Parathyroid adenoma (tissue), 2 donors: Measurements from ENCODE around the gene LY9.

Experiments
- H2AFZ ChIP-seq: fragments of 300-600 bp; sonication (generic); one replicate; pipeline ENCODE4 v1.7.0; 2017; ENCODE audit warnings: antibody characterized with exemption, mild to moderate bottlenecking
- H3K27ac ChIP-seq: fragments of 300-600 bp; sonication (generic); one replicate; pipeline ENCODE4 v1.7.0; 2017
- H3K27me3 ChIP-seq: fragments of 300-600 bp; sonication (generic); one replicate; pipeline ENCODE4 v1.7.0; 2017; ENCODE audit warnings: low read length; ENCODE audit not compliant: control insufficient read depth, insufficient read depth
- H3K36me3 ChIP-seq: fragments of 300-600 bp; sonication (generic); one replicate; pipeline ENCODE4 v1.7.0; 2017; ENCODE audit warnings: low read length; ENCODE audit not compliant: control insufficient read depth, insufficient read depth
- H3K4me1 ChIP-seq: fragments of 300-600 bp; sonication (generic); one replicate; pipeline ENCODE4 v1.7.0; 2017; ENCODE audit warnings: control low read depth
- H3K4me2 ChIP-seq: fragments of 300-600 bp; sonication (generic); one replicate; pipeline ENCODE4 v1.7.0; 2017; ENCODE audit warnings: low read length
- H3K4me3 ChIP-seq: fragments of 300-600 bp; sonication (generic); one replicate; pipeline ENCODE4 v1.7.0; 2017; ENCODE audit warnings: low read depth, low read length
- H3K79me2 ChIP-seq: fragments of 300-600 bp; sonication (generic); one replicate; pipeline ENCODE4 v1.7.0; 2017; ENCODE audit warnings: control low read depth
- H3K9ac ChIP-seq: fragments of 300-600 bp; sonication (generic); one replicate; pipeline ENCODE4 v1.7.0; 2017; ENCODE audit warnings: mild to moderate bottlenecking
- H3K9me3 ChIP-seq: fragments of 300-600 bp; sonication (generic); one replicate; pipeline ENCODE4 v1.7.0; 2017; ENCODE audit warnings: low read length; ENCODE audit not compliant: control insufficient read depth
- TF ChIP-seq, protein P1 (sequence below): fragments of 300-600 bp; sonication (generic); IDR thresholded peaks from one replicate; pipeline ENCODE4 v1.7.0; 2017; ENCODE audit warnings: antibody characterized with exemption, mild to moderate bottlenecking
- donor health status: primary hyperparathyroidism.

Gene LY9, protein sequence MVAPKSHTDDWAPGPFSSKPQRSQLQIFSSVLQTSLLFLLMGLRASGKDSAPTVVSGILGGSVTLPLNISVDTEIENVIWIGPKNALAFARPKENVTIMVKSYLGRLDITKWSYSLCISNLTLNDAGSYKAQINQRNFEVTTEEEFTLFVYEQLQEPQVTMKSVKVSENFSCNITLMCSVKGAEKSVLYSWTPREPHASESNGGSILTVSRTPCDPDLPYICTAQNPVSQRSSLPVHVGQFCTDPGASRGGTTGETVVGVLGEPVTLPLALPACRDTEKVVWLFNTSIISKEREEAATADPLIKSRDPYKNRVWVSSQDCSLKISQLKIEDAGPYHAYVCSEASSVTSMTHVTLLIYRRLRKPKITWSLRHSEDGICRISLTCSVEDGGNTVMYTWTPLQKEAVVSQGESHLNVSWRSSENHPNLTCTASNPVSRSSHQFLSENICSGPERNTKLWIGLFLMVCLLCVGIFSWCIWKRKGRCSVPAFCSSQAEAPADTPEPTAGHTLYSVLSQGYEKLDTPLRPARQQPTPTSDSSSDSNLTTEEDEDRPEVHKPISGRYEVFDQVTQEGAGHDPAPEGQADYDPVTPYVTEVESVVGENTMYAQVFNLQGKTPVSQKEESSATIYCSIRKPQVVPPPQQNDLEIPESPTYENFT

GRCh38 chr1:160795951-160796383 is at the start of gene LY9:
LY9 (plus strand) TSS chr1:160796174; CDS start chr1:160796188, 14 bp downstream.
- Histone ChIP-seq H3K4me2 (no peak within 1 kb of the TSS), H3K9me3 (no peaks in the 10 kb centered on the region), H3K4me3 (no peak within 1 kb of the TSS), H3K79me2 (no peaks in the 10 kb centered on the region), H3K27ac (no peak within 1 kb of the TSS), H2AFZ (no peak within 1 kb of the TSS), H3K9ac (no peak within 1 kb of the TSS), H3K4me1 (no peaks in the 10 kb centered on the region), H3K27me3 (no peaks in the 10 kb centered on the region), H3K36me3 (no peaks in the 10 kb centered on the region)
- TF ChIP-seq, protein P1, sequence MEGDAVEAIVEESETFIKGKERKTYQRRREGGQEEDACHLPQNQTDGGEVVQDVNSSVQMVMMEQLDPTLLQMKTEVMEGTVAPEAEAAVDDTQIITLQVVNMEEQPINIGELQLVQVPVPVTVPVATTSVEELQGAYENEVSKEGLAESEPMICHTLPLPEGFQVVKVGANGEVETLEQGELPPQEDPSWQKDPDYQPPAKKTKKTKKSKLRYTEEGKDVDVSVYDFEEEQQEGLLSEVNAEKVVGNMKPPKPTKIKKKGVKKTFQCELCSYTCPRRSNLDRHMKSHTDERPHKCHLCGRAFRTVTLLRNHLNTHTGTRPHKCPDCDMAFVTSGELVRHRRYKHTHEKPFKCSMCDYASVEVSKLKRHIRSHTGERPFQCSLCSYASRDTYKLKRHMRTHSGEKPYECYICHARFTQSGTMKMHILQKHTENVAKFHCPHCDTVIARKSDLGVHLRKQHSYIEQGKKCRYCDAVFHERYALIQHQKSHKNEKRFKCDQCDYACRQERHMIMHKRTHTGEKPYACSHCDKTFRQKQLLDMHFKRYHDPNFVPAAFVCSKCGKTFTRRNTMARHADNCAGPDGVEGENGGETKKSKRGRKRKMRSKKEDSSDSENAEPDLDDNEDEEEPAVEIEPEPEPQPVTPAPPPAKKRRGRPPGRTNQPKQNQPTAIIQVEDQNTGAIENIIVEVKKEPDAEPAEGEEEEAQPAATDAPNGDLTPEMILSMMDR, result no peak

GRCh38 chr1:160746836-160747500 is 49.0 kb upstream of the LY9 start:
- Histone ChIP-seq H3K27ac (no peak overlapping the region), H3K4me2 (no peak overlapping the region), H3K4me3 (no peak overlapping the region), H3K9me3 (no peaks in the 10 kb centered on the region), H3K36me3 (no peaks in the 10 kb centered on the region), H3K27me3 (no peaks in the 10 kb centered on the region), H3K4me1 (no peaks in the 10 kb centered on the region), H3K9ac (no peak overlapping the region), H3K79me2 (no peaks in the 10 kb centered on the region), H2AFZ (no peak overlapping the region)
- TF ChIP-seq, protein P1, result no peak

- Histone ChIP-seq H3K9ac (no peak overlapping the region), H3K9me3 (no peaks in the 10 kb centered on the region), H3K27me3 (no peaks in the 10 kb centered on the region), H2AFZ (no peak overlapping the region), H3K36me3 (no peaks in the 10 kb centered on the region), H3K79me2 (no peaks in the 10 kb centered on the region), H3K27ac (no peak overlapping the region), H3K4me3 (no peak overlapping the region), H3K4me2 (no peak overlapping the region), H3K4me1 (no peaks in the 10 kb centered on the region)
- TF ChIP-seq, protein P1, result no peak
These were observed 48.3 kb upstream of the LY9 start for GRCh38 chr1:160747717-160748116.

DNA sequence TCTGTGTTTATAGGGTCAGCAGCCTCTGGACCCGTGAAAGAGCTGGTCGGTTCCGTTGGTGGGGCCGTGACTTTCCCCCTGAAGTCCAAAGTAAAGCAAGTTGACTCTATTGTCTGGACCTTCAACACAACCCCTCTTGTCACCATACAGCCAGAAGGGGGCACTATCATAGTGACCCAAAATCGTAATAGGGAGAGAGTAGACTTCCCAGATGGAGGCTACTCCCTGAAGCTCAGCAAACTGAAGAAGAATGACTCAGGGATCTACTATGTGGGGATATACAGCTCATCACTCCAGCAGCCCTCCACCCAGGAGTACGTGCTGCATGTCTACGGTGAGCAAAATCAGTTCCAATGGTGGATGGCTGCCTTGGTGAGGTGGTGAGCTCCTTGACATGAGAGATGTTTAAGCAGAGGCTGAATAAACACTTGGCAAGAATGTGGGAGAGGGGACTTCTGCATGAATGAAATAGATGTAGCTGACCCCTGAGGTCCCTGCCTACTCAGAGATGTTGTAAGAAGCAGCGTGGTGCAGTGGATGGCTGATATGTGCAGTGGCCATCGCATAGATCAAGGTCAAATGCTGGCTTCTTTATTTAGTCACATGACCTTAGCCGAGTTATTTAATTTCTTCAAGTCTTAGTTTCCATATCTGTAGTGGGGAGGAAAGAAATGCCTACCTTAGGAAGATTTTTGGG is 47.6 kb upstream of the LY9 start:
- H3K4me3 ChIP-seq, result no peak overlapping the region
- no peaks in the 10 kb centered on the region for H3K4me1 ChIP-seq
- TF ChIP-seq, protein P1, result no peak

More for the DNA sequence above, 47.6 kb upstream of the LY9 start:
- H3K9ac ChIP-seq, result no peak overlapping the region
- H3K79me2 ChIP-seq, result no peaks in the 10 kb centered on the region
- H3K4me2 ChIP-seq, result no peak overlapping the region
- no peak overlapping the region for H3K27ac ChIP-seq
- no peak overlapping the region for H2AFZ ChIP-seq
- no peaks in the 10 kb centered on the region for H3K36me3 ChIP-seq
- no peaks in the 10 kb centered on the region for H3K27me3 ChIP-seq
- H3K9me3 ChIP-seq, result no peaks in the 10 kb centered on the region
